Thoracic aorta (tissue), 2 donors: ENCODE results near the gene RETREG3. TPM values are rescaled to one million over a fixed set of nuclear protein-coding genes. Genes with fewer than 3 reads are reported as not detected.
"Not testable (repeated sequence)": the region's sequence is repeated elsewhere in the genome, so short reads cannot be mapped to it uniquely, and the experiment has no call there.

Experiments used
- ATAC-seq: fragments of 150-250 bp; one replicate; pipeline ENCODE4 v1.8.0; 2017; ENCODE audit warnings: low read depth; ENCODE audit not compliant: insufficient number of reproducible peaks, low FRiP score
- DNase-seq: peaks from one replicate; pipeline ENCODE4 v3.0.0-alpha.2; 2020; ENCODE audit warnings: low spot score
- H3K27ac ChIP-seq, 2 donors: fragments of 200-600 bp; sonication (generic); 1 replicate in 1 of 2; 2 replicates in 1 of 2; pipeline ENCODE4 v1.5.1; 2016; ENCODE audit warnings: mild to moderate bottlenecking in 2 of 2, moderate library complexity in 2 of 2
- H3K27me3 ChIP-seq: fragments of 200-600 bp; sonication (generic); replicated peaks from 2 replicates; pipeline ENCODE4 v1.6.0; 2016; ENCODE audit warnings: mild to moderate bottlenecking; ENCODE audit not compliant: insufficient read depth
- H3K36me3 ChIP-seq: fragments of 200-600 bp; sonication (generic); one replicate; pipeline ENCODE4 v1.5.1; 2016
- H3K4me1 ChIP-seq, 2 donors: fragments of 200-600 bp; sonication (generic); 1 replicate in 1 of 2; 2 replicates in 1 of 2; pipeline versions ENCODE4 v1.5.1 to v1.6.0; 2016; ENCODE audit warnings: low read depth in 2 of 2, mild to moderate bottlenecking in 1 of 2; ENCODE audit not compliant: control insufficient read depth in 1 of 2
- H3K4me3 ChIP-seq: fragments of 200-600 bp; sonication (generic); 2 replicates; pipeline ENCODE4 v1.5.1; 2016; ENCODE audit warnings: mild to moderate bottlenecking
- H3K9me3 ChIP-seq: fragments of 200-600 bp; sonication (generic); 2 replicates; pipeline ENCODE4 v1.5.1; 2016
- total RNA-seq, 2 donors: library from RNA; depleted of rRNA; stranded (reverse); fragments of >200 nt; gene quantifications; one replicate each; pipeline versions ENCODE4 v1.1.0 to v1.2.3, GENCODE V29; 2016
- TF ChIP-seq, protein P1 (sequence below): fragments of 200-600 bp; sonication (generic); IDR thresholded peaks from one replicate; pipeline ENCODE4 v1.5.1; 2019; ENCODE audit warnings: antibody characterized with exemption

The RETREG3 gene
- total RNA-seq, 2 donors from 2014 or later: 49.0 to 60.4 TPM

DNA sequence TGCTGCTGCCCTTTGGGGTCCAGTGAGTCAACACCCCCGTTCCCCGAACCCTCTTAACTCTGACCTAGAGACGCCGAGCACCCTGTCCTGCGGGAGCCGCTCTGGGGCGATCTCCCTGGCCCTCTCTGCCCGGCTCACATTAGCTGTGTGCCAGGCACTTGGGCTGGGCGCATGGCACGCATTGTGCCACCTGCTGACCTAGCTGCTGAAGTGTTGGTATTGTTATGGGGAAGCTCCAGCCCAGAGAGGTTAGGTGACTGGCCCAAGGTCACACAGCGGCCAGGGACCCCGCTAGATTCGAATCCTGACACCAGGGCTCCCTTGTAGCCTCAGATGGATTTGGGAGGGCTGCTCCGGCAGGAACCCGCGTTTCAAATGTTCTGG is 55.3 kb downstream of the RETREG3 start:
- H3K9me3 ChIP-seq: no peaks in the 10 kb centered on the region
- no peak for ATAC-seq

DNA sequence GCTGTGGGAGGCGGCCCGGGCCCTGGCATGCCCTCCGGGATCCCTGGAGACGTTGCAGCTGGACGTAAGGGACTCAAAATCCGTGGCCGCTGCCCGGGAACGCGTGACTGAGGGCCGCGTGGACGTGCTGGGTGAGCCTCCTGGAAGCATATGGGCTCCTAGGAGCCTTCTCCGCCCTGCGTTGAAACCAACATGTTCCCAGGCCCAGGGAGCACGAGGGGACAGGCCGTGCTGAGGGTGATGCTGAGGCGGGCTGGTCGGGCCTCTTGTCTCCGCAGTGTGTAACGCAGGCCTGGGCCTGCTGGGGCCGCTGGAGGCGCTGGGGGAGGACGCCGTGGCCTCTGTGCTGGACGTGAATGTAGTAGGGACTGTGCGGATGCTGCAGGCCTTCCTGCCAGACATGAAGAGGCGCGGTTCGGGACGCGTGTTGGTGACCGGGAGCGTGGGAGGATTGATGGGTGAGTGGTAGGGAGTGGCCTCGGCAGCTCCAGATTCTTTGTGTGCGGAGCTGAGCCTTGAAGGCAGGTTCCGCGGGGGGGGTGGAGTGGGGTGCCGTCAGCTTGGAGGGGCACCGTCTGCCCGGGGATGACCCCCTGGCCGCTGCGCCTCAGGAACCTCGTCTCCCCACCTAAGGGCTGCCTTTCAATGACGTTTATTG is 55.9 kb downstream of the RETREG3 start:
- DNase-seq (no peak), ATAC-seq (no peak)
- no peaks in the 10 kb centered on the region for H3K9me3 ChIP-seq
- TF ChIP-seq, protein P1, sequence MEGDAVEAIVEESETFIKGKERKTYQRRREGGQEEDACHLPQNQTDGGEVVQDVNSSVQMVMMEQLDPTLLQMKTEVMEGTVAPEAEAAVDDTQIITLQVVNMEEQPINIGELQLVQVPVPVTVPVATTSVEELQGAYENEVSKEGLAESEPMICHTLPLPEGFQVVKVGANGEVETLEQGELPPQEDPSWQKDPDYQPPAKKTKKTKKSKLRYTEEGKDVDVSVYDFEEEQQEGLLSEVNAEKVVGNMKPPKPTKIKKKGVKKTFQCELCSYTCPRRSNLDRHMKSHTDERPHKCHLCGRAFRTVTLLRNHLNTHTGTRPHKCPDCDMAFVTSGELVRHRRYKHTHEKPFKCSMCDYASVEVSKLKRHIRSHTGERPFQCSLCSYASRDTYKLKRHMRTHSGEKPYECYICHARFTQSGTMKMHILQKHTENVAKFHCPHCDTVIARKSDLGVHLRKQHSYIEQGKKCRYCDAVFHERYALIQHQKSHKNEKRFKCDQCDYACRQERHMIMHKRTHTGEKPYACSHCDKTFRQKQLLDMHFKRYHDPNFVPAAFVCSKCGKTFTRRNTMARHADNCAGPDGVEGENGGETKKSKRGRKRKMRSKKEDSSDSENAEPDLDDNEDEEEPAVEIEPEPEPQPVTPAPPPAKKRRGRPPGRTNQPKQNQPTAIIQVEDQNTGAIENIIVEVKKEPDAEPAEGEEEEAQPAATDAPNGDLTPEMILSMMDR: no peak
- no peaks in the 10 kb centered on the region for H3K27me3 ChIP-seq
- H3K4me3 ChIP-seq: peak overlapping the region; percentile 93
- H3K27ac ChIP-seq: peak overlapping the region; percentile 70 to 81
- peaks cover 17 to 26% of the 10 kb centered on the region in 2 donors for H3K4me1 ChIP-seq
- H3K36me3 ChIP-seq: no peaks in the 10 kb centered on the region

More for the DNA sequence above, 55.3 kb downstream of the RETREG3 start:
- peak overlapping the region; percentile 93 for H3K4me3 ChIP-seq
- H3K36me3 ChIP-seq: no peaks in the 10 kb centered on the region
- peak overlapping the region; percentile 70 to 81 for H3K27ac ChIP-seq
- H3K4me1 ChIP-seq: peaks cover 15 to 26% of the 10 kb centered on the region in 2 donors
- TF ChIP-seq, protein P1: no peak
- DNase-seq: no peak
- H3K27me3 ChIP-seq: no peaks in the 10 kb centered on the region

GRCh38 chr17:42552736-42553135 is 56.4 kb downstream of the RETREG3 start, which contains the start of gene HSD17B1:
Gene HSD17B1 (plus strand): TSS chr17:42552923. CDS start chr17:42552934, 11 bp downstream.
- peak within 1 kb of the TSS; percentile 93 for H3K4me3 ChIP-seq
- DNase-seq, ATAC-seq, H3K27me3 ChIP-seq, H3K9me3 ChIP-seq, H3K36me3 ChIP-seq: not testable (repeated sequence)
- peak within 1 kb of the TSS; percentile 70 to 81 for H3K27ac ChIP-seq
- peaks cover 17 to 26% of the 10 kb centered on the region in 2 donors for H3K4me1 ChIP-seq

GRCh38 chr17:42548993-42549755 is 60.0 kb downstream of the RETREG3 start:
- H3K4me3 ChIP-seq: no peak overlapping the region
- DNase-seq: no peak
- H3K9me3 ChIP-seq: no peaks in the 10 kb centered on the region
- no peak for ATAC-seq
- H3K27ac ChIP-seq: no peak overlapping the region
- H3K27me3 ChIP-seq: no peaks in the 10 kb centered on the region
- TF ChIP-seq, protein P1: no peak
- peaks cover 11 to 16% of the 10 kb centered on the region in 2 donors for H3K4me1 ChIP-seq
- H3K36me3 ChIP-seq: no peaks in the 10 kb centered on the region

DNA sequence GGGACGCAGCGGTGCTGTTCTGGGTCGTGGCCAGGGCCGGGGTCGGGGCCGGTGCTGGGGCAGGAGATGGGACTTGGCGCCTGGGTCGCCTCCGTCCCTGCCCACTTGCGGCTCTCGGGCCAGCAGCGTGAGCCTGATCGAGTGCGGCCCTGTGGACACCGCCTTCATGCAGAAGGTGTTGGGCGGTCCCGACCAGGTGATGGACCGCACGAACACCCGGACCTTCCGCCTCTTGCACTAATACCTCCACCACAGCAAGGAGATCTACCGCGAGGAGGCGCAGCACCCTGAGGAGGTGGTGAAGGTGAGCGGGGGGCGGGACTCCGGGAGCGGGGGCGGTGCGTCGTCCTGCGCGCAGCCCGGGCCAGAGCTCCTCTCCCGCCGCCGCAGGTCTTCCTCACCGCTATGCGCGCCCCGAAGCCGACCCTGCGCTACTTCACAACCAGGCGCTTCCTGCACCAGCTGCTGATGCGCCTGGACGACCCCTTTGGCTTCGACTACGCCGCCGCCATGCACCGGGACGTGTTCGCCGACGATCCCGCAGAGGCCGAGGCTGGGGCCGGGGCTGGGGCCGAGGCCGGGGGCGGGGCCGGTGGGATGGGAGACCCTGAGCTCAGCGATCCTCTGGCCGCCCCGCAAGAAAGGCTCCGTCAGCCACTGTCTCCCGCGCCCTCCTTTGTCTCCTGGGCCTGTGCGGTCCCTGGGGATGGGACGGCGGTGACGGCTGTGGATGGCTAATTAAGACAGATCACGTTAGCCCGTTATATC is 60.9 kb downstream of the RETREG3 start:
- H3K27me3 ChIP-seq: no peaks in the 10 kb centered on the region
- H3K27ac ChIP-seq: no peak overlapping the region
- ATAC-seq (no peak), DNase-seq (no peak)
- peaks cover 1% of the 10 kb centered on the region for H3K36me3 ChIP-seq
- H3K4me1 ChIP-seq: peaks cover 3 to 7% of the 10 kb centered on the region in 2 donors
- peak overlapping the region; percentile 32 for H3K4me3 ChIP-seq
- H3K9me3 ChIP-seq: no peaks in the 10 kb centered on the region
- TF ChIP-seq, protein P1: no peak
